GM12874 (cell line): ENCODE measurements around the gene TMBIM4.
A peak's percentile ranks its signal among the peaks of the same experiment; 100 is the strongest.

ENCODE experiments used
- TF ChIP-seq, protein P1 (sequence below): IDR thresholded peaks from 2 replicates; pipeline ENCODE4 v1.5.1; 2011; ENCODE audit warnings: low read depth, mild to moderate bottlenecking, control low read depth, low read length, moderate library complexity; ENCODE audit not compliant: insufficient read depth

Gene TMBIM4

DNA sequence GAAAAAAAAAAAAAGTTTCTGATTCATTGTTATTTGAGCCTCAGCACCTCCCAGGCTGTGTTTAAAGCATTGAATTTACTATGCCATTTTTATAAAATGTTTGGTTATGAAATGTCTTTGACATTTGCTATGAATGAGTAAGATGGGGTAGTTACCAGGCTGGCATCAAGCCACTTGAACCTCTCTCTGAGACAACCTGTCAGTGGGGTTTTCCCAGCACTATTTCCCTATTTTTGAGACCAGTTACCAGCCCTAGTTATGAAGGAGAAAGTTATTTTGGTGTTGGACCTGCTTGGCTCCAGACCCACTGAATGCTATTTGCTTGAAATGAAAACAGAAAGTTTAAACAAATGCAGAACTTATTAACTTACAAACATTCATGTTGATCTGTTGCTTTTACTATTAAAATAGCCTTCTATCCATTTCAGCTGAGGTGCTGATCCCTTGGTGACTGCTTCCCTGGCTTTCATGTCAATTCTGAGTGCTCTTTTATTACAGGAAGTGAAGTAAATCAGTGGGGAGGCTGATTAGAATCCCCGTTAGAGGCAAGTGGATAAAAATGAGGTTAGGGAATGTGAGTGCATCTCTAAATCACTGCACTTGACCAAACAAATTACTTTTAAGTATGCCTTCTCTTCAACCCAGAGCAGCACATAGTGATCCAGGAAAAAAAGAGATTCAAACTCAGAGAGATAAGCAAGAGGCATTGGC is 77.1 kb downstream of the TMBIM4 start:
- TF ChIP-seq, protein P1, sequence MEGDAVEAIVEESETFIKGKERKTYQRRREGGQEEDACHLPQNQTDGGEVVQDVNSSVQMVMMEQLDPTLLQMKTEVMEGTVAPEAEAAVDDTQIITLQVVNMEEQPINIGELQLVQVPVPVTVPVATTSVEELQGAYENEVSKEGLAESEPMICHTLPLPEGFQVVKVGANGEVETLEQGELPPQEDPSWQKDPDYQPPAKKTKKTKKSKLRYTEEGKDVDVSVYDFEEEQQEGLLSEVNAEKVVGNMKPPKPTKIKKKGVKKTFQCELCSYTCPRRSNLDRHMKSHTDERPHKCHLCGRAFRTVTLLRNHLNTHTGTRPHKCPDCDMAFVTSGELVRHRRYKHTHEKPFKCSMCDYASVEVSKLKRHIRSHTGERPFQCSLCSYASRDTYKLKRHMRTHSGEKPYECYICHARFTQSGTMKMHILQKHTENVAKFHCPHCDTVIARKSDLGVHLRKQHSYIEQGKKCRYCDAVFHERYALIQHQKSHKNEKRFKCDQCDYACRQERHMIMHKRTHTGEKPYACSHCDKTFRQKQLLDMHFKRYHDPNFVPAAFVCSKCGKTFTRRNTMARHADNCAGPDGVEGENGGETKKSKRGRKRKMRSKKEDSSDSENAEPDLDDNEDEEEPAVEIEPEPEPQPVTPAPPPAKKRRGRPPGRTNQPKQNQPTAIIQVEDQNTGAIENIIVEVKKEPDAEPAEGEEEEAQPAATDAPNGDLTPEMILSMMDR, result no peak

DNA sequence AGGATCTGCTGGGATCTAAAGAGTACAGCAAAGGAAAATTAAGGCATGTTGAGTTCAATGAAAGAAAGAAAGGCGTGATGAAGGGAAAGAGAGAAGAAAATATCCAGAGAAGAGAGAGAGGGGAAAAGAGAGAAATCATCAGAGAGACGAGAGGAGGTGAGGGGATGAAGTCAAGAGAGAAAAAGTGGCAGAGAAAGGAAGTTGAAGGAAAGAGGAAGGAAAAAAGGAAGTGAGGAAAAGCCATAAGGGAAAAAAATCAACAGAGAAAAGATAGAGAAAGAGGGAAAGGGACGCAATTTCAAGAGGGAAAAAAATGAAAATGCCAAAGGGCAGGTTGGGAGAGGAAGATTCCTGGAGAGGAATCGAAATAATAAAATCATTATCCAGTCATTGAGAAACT is 79.6 kb downstream of the TMBIM4 start:
- TF ChIP-seq, protein P1, result no peak

DNA sequence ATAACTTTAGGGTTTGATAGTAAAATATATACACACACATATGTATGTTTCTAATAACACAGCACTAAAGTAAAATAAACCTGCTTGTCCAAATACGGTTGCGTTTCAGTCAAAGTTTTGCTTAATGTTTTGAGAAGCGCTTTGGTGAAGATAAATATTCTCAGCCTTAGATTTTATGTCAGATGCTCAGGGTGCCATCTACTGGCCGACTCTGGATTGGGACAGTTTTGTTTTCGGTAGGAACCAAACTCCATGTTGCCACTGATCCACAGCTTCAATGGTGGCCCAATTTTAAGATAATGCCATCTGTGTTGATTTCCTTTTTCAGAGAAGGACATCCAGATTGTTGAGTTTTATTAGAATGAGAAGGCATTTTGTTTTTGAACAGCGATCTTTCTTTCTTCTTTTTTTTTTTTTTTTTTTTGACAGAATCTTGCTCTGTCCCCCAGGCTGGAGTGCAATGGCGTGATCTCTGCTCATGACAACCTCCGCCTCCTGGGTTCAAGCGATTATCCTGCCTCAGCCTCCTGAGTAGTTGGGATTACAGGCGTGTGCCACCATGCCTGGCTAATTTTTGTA is 82.3 kb downstream of the TMBIM4 start:
- TF ChIP-seq, protein P1, result peak; percentile 67

DNA sequence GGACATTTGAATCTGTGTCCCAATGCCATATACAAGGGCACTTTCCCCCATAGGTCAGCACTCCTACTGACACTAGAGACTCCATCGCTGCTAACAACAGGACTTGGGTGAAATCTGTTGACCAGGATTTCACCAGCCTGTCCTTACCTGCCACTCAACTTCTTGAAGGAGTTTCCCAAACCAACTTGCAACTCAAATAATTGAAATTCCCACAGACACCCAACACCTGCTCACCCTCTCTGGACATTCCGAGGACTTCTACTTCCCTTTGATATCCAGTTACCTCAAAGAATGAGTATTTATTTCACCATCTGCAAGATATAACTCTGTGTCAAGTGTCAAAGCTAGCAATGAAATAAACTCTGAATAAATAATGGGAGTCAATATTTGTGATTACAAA is 83.8 kb downstream of the TMBIM4 start:
- TF ChIP-seq, protein P1, result no peak
